PFSK-1 (cell line): ENCODE results near the gene WDR77.

Experiments
- POLR2AphosphoS5 ChIP-seq: IDR thresholded peaks from 2 replicates; pipeline ENCODE4 v1.6.1; 2012; ENCODE audit warnings: low read depth, mild to moderate bottlenecking, control low read depth, low read length, moderate library complexity
- TAF1 ChIP-seq: IDR thresholded peaks from 2 replicates; pipeline ENCODE4 v1.6.1; 2012; ENCODE audit warnings: low read length, control low read depth, borderline replicate concordance; ENCODE audit not compliant: insufficient read depth

- TF ChIP-seq POLR2AphosphoS5 (no peak), TAF1 (no peak)
Observed at GRCh38 chr1:111407301-111407700, 41.8 kb downstream of the WDR77 start.
